ENCODE results near the gene NCOR2.

The NCOR2 gene

DNA sequence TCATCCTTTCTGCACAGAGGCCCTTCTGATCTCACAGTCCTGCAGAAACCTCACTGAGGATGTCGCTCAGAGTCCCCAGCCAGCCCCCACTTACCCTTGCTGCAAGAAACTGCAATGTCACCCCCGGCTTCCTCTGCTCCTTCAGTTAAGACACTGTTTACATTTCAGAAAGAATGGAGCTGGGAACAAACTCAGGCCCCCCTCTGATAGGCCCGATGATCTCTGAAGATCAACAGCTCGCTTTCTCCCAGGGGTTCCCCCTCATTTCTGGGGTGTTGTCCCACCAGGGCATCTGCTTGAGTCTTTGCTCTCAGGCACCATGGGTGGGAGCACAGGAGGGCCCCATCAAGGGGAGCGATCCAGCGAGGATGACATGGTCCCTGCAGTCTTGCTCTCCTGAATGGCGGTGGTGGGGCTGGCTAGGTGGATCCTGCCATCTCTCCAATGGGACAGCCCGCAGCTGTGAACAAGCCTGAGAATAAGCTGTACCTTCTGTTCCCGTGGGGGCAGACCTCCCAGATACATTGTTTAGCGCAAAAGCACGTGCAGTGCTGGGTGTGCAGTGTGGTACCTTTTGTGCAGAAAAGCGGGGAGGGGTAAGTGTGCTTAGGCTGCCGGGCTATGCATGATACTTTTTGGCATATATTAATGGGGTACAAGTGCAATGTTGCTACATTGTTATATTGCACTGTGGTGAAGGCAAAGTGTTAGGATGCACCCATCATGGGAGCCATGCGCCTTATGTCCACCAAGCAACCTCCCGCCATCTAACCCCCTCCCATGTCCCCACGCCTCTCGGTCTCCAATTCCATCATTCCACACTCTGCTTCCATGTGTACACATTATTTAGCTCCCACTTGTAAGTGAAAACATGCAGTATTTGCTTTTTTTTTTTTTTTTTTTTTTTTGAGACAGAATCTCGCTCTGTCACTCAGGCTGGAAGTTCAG, 6.7 kb upstream of the NCOR2 start:
- H3K4me1 ChIP-seq (ENCODE audit: insufficient read depth, insufficient read length), result peaks cover 31% of the 10 kb centered on the region
- no peak for TF ChIP-seq SUZ12 (IDR thresholded peaks at IDR 0.05; ENCODE audit: extremely low read depth, insufficient read depth, insufficient read length)
- H3K9ac ChIP-seq (ENCODE audit: insufficient read length, low read depth), result no peak overlapping the region
- no peaks in the 10 kb centered on the region for H3K36me3 ChIP-seq (ENCODE audit: insufficient read depth, insufficient read length, low read length)
- H3K4me3 ChIP-seq (ENCODE audit: insufficient read length, low read depth), result no peak overlapping the region
- H3K9me3 ChIP-seq (ENCODE audit: insufficient read depth, low read length), result peaks cover 13% of the 10 kb centered on the region; the same call in 1 of the 2 replicates
- no peak for DNase-seq (ENCODE audit: low read depth, low spot score)
- H3K27me3 ChIP-seq (ENCODE audit: insufficient read depth, insufficient read length), result no peaks in the 10 kb centered on the region

DNA sequence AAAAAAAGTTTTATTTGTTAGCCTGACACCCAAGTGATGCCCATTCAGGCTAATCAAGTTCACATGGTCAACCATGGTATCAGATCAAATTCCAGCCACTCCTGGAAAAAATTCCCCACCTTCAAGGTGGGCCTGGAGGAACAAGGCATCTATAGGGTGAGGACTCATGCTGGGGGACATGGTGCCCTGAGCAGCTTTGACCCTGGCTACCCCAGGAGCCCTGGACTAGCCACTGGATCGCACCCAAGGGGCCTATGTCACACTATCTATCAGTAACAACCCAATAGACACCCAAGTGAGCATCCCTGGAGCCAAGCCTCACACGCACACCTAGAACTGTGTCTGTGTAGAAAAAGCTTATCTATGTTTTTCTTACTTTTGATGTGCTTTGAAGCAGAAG, 4.1 kb upstream of the NCOR2 start:
- TF ChIP-seq ZNF274 (IDR thresholded peaks at IDR 0.05; ENCODE audit: low read depth, low read length) (no peak; the same call in 1 of the 2 replicates), SUZ12 (IDR thresholded peaks at IDR 0.05; ENCODE audit: extremely low read depth, insufficient read depth, insufficient read length) (no peak), YY1 (IDR thresholded peaks at IDR 0.05; ENCODE audit: insufficient read depth, insufficient read length) (no peak)
- no peak for DNase-seq (ENCODE audit: low read depth, low spot score)

DNA sequence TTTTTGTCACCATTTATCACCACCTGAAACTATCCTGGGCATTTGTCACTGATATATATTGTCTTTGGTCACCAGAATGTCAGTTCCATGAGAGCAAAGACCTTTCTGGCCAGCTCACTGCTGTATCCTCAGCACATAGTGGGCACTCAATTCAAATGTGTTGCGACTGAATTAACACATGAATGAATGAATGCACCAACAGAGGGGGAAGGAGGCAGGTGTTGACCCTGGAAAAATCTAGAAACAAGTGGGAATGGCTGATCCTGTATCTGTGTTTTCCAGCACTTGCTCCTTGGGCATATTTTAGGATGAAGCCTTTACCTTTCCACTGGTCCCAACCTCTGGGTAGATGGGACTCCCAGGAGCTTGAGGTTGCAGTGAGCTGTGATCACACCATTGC, 3.4 kb upstream of the NCOR2 start:
- no peak overlapping the region for H3K9ac ChIP-seq (ENCODE audit: insufficient read length, low read depth)
- no peaks in the 10 kb centered on the region for H3K27me3 ChIP-seq (ENCODE audit: insufficient read depth, insufficient read length)
- H3K36me3 ChIP-seq (ENCODE audit: insufficient read depth, insufficient read length, low read length), result no peaks in the 10 kb centered on the region
- no peak for TF ChIP-seq SUZ12 (IDR thresholded peaks at IDR 0.05; ENCODE audit: extremely low read depth, insufficient read depth, insufficient read length)
- TF ChIP-seq ZNF274 (IDR thresholded peaks at IDR 0.05; ENCODE audit: low read depth, low read length), result no peak
- no peak for TF ChIP-seq YY1 (IDR thresholded peaks at IDR 0.05; ENCODE audit: insufficient read depth, insufficient read length)
- H3K4me1 ChIP-seq (ENCODE audit: insufficient read depth, insufficient read length), result peaks cover 26% of the 10 kb centered on the region
- DNase-seq (ENCODE audit: low read depth, low spot score), result no peak
- H3K4me3 ChIP-seq (ENCODE audit: insufficient read length, low read depth), result no peak overlapping the region
- no peaks in the 10 kb centered on the region for H3K9me3 ChIP-seq (ENCODE audit: insufficient read depth, low read length)

More for the DNA sequence above, 4.1 kb upstream of the NCOR2 start:
- H3K36me3 ChIP-seq (ENCODE audit: insufficient read depth, insufficient read length, low read length), result no peaks in the 10 kb centered on the region
- H3K4me1 ChIP-seq (ENCODE audit: insufficient read depth, insufficient read length), result peaks cover 26% of the 10 kb centered on the region
- H3K9ac ChIP-seq (ENCODE audit: insufficient read length, low read depth), result no peak overlapping the region
- H3K4me3 ChIP-seq (ENCODE audit: insufficient read length, low read depth), result no peak overlapping the region
- H3K27me3 ChIP-seq (ENCODE audit: insufficient read depth, insufficient read length), result no peaks in the 10 kb centered on the region
- H3K9me3 ChIP-seq (ENCODE audit: insufficient read depth, low read length), result peaks cover 3% of the 10 kb centered on the region; the same call in 1 of the 2 replicates

DNA sequence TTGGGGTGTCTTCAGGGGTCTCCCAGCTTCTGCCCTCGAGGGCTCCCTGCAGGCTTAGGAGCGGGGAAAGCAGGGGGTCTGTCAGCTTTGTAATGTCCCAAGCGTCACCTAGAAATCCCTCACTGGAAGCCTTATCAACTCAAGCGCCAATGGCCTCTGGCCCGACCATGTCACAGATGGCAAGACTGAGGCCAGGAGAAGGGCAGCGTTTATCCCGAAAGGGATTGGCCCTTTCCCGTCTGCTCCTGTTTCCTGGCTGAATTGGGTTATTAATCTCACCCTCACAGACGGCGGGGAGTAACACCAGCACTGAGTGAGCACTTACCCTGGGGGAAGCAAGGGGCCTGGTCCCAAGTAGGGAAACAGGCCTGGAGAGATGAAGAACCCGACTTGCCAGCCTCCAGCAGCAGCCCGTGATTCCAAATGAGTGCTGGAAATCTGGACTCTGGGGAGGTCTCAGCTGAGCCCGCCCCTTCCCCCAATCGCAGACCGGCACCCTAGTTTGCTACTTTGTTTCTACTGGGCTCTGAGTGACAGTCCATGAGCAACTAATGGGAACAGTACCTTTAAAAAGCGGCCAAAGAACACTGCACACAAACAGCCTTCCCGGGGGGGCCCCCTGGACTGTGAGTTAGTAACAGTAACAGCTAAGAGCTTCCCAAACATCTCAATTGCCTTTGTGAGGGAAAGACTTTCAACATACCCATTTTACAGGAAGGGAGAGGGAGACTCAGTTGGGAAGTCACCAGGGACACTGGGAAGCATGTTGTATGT, 2.1 kb upstream of the NCOR2 start:
- H3K4me3 ChIP-seq (ENCODE audit: insufficient read length, low read depth), result no peak overlapping the region
- peak overlapping the region; percentile 67 for H3K9ac ChIP-seq (ENCODE audit: insufficient read length, low read depth)
- TF ChIP-seq YY1 (IDR thresholded peaks at IDR 0.05; ENCODE audit: insufficient read depth, insufficient read length) (no peak), SUZ12 (IDR thresholded peaks at IDR 0.05; ENCODE audit: extremely low read depth, insufficient read depth, insufficient read length) (no peak), ZNF274 (IDR thresholded peaks at IDR 0.05; ENCODE audit: low read depth, low read length) (no peak)

DNA sequence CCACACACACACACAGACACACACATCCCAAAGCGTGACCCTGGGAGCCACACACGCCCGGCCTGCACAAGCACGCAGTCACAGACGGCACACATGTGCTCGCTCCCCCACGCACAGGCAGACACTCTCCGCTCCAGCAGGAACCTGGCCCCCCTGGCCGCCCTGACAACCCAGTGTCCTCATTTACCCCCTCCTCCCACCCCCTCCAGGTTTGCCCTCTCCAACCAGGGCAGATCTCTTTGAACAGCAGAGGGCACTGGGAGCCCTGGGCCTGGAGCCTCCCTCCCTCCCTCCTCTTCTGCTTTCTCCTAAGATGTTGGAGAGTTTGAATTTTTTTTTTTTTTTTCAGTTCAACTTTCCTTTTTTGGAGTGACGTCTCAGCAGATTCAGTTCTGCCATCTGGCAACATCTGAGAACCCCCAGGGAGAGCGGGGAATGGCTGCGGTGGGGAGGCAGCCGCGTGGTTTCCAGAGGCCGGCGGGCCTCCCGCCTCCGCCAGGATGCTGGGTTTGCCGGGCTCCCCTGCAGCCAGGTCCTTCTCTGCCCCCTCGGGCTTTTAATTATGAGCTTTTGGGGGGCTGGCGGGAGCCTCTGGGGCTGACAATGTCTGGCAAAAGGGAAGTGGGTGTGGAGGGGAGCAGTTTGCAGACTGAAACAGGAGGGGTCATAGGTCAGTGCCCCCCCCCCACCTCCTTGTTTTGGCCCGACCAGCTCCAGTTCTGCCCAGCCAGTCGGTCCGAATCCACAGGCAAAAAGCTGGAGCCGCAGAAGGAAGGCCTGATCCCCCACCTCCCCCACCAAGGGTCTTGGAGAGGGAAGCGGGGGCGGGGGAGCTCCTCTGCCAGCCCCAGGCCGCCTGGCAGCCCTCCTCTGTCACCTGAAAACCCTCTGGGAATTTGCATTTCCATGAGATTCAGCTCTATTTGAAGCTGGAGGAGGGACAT, 1.3 kb upstream of the NCOR2 start:
- peaks cover 4% of the 10 kb centered on the region for H3K36me3 ChIP-seq (ENCODE audit: insufficient read depth, insufficient read length, low read length)
- peaks cover 28% of the 10 kb centered on the region for H3K4me1 ChIP-seq (ENCODE audit: insufficient read depth, insufficient read length)
- DNase-seq (ENCODE audit: low read depth, low spot score), result peak; percentile 49
- no peak for TF ChIP-seq ZNF274 (IDR thresholded peaks at IDR 0.05; ENCODE audit: low read depth, low read length)
- no peak for TF ChIP-seq YY1 (IDR thresholded peaks at IDR 0.05; ENCODE audit: insufficient read depth, insufficient read length)
- no peak for TF ChIP-seq SUZ12 (IDR thresholded peaks at IDR 0.05; ENCODE audit: extremely low read depth, insufficient read depth, insufficient read length)
- peak overlapping the region; percentile 58 for H3K4me3 ChIP-seq (ENCODE audit: insufficient read length, low read depth)
- peak overlapping the region; percentile 89 for H3K9ac ChIP-seq (ENCODE audit: insufficient read length, low read depth)
- no peaks in the 10 kb centered on the region for H3K27me3 ChIP-seq (ENCODE audit: insufficient read depth, insufficient read length)
- no peaks in the 10 kb centered on the region for H3K9me3 ChIP-seq (ENCODE audit: insufficient read depth, low read length)

More for the DNA sequence above, 2.1 kb upstream of the NCOR2 start:
- no peak for DNase-seq (ENCODE audit: low read depth, low spot score)
- Histone ChIP-seq H3K36me3 (ENCODE audit: insufficient read depth, insufficient read length, low read length) (no peaks in the 10 kb centered on the region), H3K9me3 (ENCODE audit: insufficient read depth, low read length) (no peaks in the 10 kb centered on the region), H3K27me3 (ENCODE audit: insufficient read depth, insufficient read length) (no peaks in the 10 kb centered on the region), H3K4me1 (ENCODE audit: insufficient read depth, insufficient read length) (peaks cover 30% of the 10 kb centered on the region)

DNA sequence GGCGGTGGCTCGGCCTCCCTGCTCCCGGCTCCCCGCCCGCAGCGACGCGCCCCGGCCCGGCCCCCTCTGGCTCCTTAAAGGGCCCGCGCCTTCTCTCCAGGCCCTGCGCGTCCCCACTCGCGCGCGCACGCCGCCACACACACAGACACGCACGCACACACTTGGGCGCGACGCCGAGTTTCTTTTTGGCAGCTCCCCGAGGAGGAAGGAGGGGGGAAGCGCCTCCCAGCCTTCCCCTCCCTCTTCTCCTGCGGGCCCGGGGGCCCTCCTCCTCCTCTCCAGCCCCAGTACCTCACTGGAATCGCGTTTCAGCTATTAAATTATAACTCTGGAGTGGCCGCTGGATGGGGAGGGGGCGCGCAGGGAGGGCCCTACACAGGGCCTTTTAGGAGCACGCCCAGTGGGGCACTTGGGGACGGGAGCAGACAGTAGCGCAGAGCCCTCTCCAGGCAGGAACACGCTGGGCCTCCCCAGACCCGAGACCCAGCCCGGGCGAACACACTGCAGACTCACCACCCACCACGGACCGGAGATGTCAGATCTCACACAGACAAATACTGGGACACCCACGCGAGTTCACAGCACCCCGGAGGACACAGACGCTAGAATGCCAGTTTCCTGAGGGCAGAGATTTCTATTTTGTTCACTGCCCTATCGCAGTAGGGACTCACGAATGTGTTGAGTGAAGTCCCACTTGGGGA, 411 bp upstream of the NCOR2 start:
- Histone ChIP-seq H3K9me3 (ENCODE audit: insufficient read depth, low read length) (no peaks in the 10 kb centered on the region), H3K27me3 (ENCODE audit: insufficient read depth, insufficient read length) (no peaks in the 10 kb centered on the region), H3K4me1 (ENCODE audit: insufficient read depth, insufficient read length) (peaks cover 34% of the 10 kb centered on the region), H3K4me3 (ENCODE audit: insufficient read length, low read depth) (peak overlapping the region; percentile 58), H3K9ac (ENCODE audit: insufficient read length, low read depth) (peak overlapping the region; percentile 89), H3K36me3 (ENCODE audit: insufficient read depth, insufficient read length, low read length) (peaks cover 12% of the 10 kb centered on the region)
- no peak for DNase-seq (ENCODE audit: low read depth, low spot score)
- TF ChIP-seq YY1 (IDR thresholded peaks at IDR 0.05; ENCODE audit: insufficient read depth, insufficient read length), result no peak
- no peak for TF ChIP-seq SUZ12 (IDR thresholded peaks at IDR 0.05; ENCODE audit: extremely low read depth, insufficient read depth, insufficient read length)
- no peak for TF ChIP-seq ZNF274 (IDR thresholded peaks at IDR 0.05; ENCODE audit: low read depth, low read length)
